ENCODE results near the gene PHC2. TPM values are rescaled to one million over a fixed set of nuclear protein-coding genes. Genes with fewer than 3 reads are reported as not detected.

The PHC2 gene
- total and polyA plus RNA-seq, 9 of the 15 experiments (the other 6 are each of a cell fraction or from before 2014, with no cell fraction given) = 3.1 to 67.6 (median 34.6) TPM

DNA sequence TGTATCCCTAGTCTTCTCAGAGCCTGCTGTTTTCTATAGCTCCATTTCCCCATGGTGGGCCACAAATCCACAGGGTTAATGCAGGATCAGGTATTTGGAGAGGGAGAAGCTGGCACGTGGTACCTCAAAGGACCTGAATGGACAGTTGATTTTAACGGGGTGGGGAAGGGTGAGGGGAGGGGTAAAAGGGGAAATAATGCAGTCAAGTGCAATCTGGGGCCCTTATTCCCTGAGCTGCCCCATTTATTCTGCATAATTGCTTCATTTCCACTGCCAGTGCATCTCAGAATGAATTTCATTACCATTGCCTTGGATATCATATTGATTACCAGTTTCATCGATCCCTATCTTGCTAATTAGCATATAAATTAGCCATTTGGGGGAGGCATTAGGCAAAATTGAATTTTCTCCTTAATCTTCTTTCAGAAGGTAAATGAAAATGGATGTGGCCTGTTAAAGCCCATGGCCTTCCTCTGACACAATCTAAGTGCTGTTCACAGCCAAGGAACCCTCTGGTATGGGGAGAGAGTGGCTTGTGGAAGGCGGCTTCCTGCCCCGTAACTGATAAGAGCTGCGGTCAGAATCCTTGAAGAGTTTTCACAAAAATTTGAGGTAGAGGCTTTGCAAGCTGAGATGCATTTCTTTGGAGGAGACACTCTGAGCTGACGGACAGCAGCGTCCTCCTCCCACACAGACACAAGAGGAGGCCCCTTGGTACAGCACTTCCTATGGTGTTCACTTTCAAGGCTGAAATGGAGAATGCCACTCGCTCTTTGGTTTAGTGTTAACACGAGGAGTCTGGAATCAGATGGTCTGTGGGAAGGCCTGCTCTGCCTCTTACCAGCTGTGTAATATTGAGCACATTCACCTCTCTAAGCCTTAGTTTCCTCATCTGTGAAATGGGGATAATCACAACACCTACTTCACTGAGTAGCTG, 34.4 kb downstream of the PHC2 start (continued):
- no peak for TF ChIP-seq ZNF212 (CRISPR knock-in tag; IDR thresholded peaks at IDR 0.05)
- TF ChIP-seq ZNF282 (CRISPR knock-in tag; IDR thresholded peaks at IDR 0.05) = no peak
- TF ChIP-seq, protein P1, sequence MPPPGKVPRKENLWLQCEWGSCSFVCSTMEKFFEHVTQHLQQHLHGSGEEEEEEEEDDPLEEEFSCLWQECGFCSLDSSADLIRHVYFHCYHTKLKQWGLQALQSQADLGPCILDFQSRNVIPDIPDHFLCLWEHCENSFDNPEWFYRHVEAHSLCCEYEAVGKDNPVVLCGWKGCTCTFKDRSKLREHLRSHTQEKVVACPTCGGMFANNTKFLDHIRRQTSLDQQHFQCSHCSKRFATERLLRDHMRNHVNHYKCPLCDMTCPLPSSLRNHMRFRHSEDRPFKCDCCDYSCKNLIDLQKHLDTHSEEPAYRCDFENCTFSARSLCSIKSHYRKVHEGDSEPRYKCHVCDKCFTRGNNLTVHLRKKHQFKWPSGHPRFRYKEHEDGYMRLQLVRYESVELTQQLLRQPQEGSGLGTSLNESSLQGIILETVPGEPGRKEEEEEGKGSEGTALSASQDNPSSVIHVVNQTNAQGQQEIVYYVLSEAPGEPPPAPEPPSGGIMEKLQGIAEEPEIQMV (tag; conservative IDR thresholded peaks at IDR 0.05; ENCODE audit: low read depth) = no peak
- TF ChIP-seq MAZ (CRISPR knock-in tag; conservative IDR thresholded peaks at IDR 0.05 in 1 of 2, IDR thresholded peaks at IDR 0.05 in 1 of 2) = peak in 1 of 2 experiments; percentile 52; a peak in 1 of 4 replicates
- TF ChIP-seq, protein P2, sequence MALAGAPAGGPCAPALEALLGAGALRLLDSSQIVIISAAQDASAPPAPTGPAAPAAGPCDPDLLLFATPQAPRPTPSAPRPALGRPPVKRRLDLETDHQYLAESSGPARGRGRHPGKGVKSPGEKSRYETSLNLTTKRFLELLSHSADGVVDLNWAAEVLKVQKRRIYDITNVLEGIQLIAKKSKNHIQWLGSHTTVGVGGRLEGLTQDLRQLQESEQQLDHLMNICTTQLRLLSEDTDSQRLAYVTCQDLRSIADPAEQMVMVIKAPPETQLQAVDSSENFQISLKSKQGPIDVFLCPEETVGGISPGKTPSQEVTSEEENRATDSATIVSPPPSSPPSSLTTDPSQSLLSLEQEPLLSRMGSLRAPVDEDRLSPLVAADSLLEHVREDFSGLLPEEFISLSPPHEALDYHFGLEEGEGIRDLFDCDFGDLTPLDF (CRISPR knock-in tag; IDR thresholded peaks at IDR 0.05) = no peak
- TF ChIP-seq FOXA3 (CRISPR knock-in tag; conservative IDR thresholded peaks at IDR 0.05 in 1 of 2, IDR thresholded peaks at IDR 0.05 in 1 of 2) = no peak
- no peak for TF ChIP-seq RBFOX2 (IDR thresholded peaks at IDR 0.05; ENCODE audit: low read depth, low read length)
- no peak for TF ChIP-seq EP400 (IDR thresholded peaks at IDR 0.05)
- no peak for TF ChIP-seq PCBP1 (IDR thresholded peaks at IDR 0.05; ENCODE audit: low read depth, low read length, poor library complexity, severe bottlenecking)
- TF ChIP-seq HLTF (IDR thresholded peaks at IDR 0.05) = no peak
- TF ChIP-seq ESRRB (CRISPR knock-in tag; IDR thresholded peaks at IDR 0.05; ENCODE audit: borderline replicate concordance) = no peak
- 0 out of 2 replicates have a peak, but pooled peaks have one; percentile 28 for TF ChIP-seq HDAC8 (tag; IDR thresholded peaks at IDR 0.05)
- TF ChIP-seq TEAD1 (CRISPR knock-in tag; IDR thresholded peaks at IDR 0.05) = peak in 1 of 2 experiments; percentile 70; a peak in 1 of 4 replicates
- TF ChIP-seq ZNF121 (CRISPR knock-in tag; conservative IDR thresholded peaks at IDR 0.05) = no peak
- TF ChIP-seq HSF4 (CRISPR knock-in tag; IDR thresholded peaks at IDR 0.05; ENCODE audit: borderline replicate concordance) = no peak
- no peak for TF ChIP-seq ZNF324 (CRISPR knock-in tag; IDR thresholded peaks at IDR 0.05)
- no peak; the same call in 1 of the 2 replicates for TF ChIP-seq TAF7 (tag; IDR thresholded peaks at IDR 0.05)
- TF ChIP-seq ZNF740 (CRISPR knock-in tag; IDR thresholded peaks at IDR 0.05) = no peak
- no peak for TF ChIP-seq ZNF740 (tag; IDR thresholded peaks at IDR 0.05)
- TF ChIP-seq ZKSCAN1 (IDR thresholded peaks at IDR 0.05; ENCODE audit: low read depth, low read length) = no peak
- TF ChIP-seq, protein P3, sequence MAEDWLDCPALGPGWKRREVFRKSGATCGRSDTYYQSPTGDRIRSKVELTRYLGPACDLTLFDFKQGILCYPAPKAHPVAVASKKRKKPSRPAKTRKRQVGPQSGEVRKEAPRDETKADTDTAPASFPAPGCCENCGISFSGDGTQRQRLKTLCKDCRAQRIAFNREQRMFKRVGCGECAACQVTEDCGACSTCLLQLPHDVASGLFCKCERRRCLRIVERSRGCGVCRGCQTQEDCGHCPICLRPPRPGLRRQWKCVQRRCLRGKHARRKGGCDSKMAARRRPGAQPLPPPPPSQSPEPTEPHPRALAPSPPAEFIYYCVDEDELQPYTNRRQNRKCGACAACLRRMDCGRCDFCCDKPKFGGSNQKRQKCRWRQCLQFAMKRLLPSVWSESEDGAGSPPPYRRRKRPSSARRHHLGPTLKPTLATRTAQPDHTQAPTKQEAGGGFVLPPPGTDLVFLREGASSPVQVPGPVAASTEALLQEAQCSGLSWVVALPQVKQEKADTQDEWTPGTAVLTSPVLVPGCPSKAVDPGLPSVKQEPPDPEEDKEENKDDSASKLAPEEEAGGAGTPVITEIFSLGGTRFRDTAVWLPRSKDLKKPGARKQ (CRISPR knock-in tag; IDR thresholded peaks at IDR 0.05) = no peak
- no peak for TF ChIP-seq TCF7 (IDR thresholded peaks at IDR 0.05; ENCODE audit: borderline replicate concordance)

Data from K562 (cell line).